ENCODE measurements around the gene DHX29.

- no peak for TF ChIP-seq CTCF (IDR thresholded peaks at IDR 0.05)
- no peak for TF ChIP-seq POLR2AphosphoS5 (IDR thresholded peaks at IDR 0.05)
- TF ChIP-seq EP300 (IDR thresholded peaks at IDR 0.05; ENCODE audit: low read depth) = no peak
Measured at GRCh38 chr5:55306641-55307382, 682 bp downstream of the DHX29 start.

Data from transverse colon (tissue), 4 donors.